PC-3 (cell line): ENCODE measurements around the gene PARP15.
"Not testable (repeated sequence)": the region's sequence is repeated elsewhere in the genome, so short reads cannot be mapped to it uniquely, and the experiment has no call there.

Source experiments
- EZH2 ChIP-seq: fragments of 300-600 bp; sonication (generic); IDR thresholded peaks from one replicate; pipeline ENCODE4 v1.6.1; 2017; ENCODE audit warnings: antibody characterized with exemption, mild to moderate bottlenecking, low read length; ENCODE audit not compliant: unreplicated experiment
- TF ChIP-seq, protein P1 (sequence below): fragments of 300-600 bp; sonication (generic); conservative IDR thresholded peaks from 2 replicates; pipeline ENCODE4 v1.5.1; 2017; ENCODE audit warnings: antibody characterized with exemption, low read depth, mild to moderate bottlenecking, low read length

DNA sequence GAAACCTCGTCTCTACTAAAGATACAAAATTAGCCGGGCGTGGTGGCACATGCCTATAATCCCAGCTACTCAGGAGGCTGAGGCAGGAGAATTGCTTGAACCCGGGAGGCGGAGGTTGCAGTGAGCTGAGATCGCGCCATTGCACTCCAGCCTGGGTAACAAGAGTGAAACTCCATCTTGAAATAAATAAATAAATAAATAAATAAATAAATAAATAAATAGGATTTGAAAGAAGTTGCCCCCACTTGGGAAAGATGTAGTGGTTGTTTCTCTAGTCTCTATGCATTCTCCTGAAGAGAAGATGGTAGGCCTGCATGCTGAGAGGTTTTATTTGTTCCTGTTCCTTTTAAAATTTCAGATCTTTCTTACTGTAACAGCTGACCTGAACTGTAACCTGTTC lies 9.3 kb upstream of the PARP15 start:
- TF ChIP-seq, protein P1, sequence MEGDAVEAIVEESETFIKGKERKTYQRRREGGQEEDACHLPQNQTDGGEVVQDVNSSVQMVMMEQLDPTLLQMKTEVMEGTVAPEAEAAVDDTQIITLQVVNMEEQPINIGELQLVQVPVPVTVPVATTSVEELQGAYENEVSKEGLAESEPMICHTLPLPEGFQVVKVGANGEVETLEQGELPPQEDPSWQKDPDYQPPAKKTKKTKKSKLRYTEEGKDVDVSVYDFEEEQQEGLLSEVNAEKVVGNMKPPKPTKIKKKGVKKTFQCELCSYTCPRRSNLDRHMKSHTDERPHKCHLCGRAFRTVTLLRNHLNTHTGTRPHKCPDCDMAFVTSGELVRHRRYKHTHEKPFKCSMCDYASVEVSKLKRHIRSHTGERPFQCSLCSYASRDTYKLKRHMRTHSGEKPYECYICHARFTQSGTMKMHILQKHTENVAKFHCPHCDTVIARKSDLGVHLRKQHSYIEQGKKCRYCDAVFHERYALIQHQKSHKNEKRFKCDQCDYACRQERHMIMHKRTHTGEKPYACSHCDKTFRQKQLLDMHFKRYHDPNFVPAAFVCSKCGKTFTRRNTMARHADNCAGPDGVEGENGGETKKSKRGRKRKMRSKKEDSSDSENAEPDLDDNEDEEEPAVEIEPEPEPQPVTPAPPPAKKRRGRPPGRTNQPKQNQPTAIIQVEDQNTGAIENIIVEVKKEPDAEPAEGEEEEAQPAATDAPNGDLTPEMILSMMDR, result not testable (repeated sequence)
- not testable (repeated sequence) for TF ChIP-seq EZH2
